Hematopoietic multipotent progenitor cell (in vitro differentiated cells): ENCODE results near the gene SLC8A3. TPM values are rescaled to one million over a fixed set of nuclear protein-coding genes. Genes with fewer than 3 reads are reported as not detected.

ENCODE experiments used
- DNase-seq, 3 donors: peaks; one replicate each; pipeline ENCODE4 v3.0.0-alpha.2; 2011 to 2015; ENCODE audit warnings: low read depth in 2 of 3, low spot score in 2 of 3
- total RNA-seq: library from RNA; depleted of rRNA; stranded (reverse); fragments of >200 nt; gene quantifications from one replicate; pipeline ENCODE4 v1.2.3, GENCODE V29; 2012

The SLC8A3 gene
- total RNA-seq, 1 donor, result 32.6 TPM

GRCh38 chr14:70029296-70030132 lies 159.2 kb downstream of the SLC8A3 start:
- no peak for DNase-seq

DNA sequence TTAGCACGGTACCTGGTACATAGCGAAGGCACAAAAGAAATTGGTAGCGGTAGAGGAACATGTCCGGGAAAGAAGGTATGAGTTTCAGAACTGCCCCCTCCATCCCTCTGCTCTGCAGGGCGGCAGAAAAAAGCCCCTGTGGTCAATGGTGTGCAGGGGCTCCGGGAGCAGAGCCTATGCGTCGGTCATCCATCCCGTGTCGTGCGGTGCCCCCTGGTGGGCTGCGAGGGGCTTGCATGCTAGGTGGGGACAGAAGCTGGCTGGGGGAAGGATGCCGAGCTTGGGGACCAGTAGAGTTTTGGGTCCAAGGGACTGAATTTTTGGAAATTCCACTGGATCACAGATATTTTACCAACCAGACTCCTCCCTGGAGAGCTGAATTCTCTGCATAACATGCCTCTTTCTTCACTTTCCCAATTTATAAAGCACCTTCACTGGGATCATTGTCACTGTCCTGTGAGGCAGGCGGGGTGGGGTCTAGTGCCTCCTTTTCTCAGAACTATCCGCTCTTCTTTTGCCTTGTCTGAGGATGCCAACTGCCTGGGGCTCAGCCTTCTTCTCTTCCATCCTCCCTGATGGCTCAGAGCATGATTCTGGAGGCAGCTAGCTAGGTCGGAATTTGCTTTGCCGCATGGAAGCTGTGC lies 160.8 kb downstream of the SLC8A3 start:
- peak; percentile 16 to 78 (median 50) for DNase-seq

GRCh38 chr14:70023871-70024270 lies 164.9 kb downstream of the SLC8A3 start:
- DNase-seq, result no peak

GRCh38 chr14:70022771-70023445 lies 165.8 kb downstream of the SLC8A3 start:
- no peak for DNase-seq

DNA sequence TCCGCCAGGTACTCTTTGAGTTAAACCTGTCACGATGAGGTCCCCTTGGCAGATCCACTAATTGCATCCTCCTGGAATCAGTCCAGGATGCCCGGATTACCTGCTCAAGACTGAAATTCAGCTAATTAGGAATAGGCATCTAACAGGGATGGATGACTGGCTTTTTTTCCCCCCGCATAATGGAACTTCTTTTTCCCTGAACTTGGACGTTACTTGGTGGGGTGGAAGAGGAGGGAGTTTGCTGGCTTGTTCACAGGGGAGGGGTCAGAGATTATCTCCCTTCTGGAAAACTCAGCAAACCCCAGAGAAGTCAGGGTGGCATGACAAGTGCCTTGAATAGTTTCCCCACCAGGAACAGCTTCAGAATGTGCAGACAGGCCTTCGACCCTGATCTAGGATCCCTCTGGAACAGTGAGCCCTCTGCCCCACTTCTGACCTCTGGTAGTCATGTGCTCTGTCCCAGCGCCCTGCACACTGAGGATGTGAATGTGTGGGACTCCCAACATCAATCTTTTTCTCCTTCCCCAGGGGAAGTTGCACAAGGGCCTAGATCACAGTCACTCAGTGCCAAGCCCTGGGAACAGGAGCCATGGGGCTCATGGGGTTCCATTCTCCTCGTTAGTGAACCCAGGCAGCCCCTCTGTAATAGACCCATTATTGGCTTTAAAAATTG lies 167.1 kb downstream of the SLC8A3 start:
- no peak for DNase-seq

DNA sequence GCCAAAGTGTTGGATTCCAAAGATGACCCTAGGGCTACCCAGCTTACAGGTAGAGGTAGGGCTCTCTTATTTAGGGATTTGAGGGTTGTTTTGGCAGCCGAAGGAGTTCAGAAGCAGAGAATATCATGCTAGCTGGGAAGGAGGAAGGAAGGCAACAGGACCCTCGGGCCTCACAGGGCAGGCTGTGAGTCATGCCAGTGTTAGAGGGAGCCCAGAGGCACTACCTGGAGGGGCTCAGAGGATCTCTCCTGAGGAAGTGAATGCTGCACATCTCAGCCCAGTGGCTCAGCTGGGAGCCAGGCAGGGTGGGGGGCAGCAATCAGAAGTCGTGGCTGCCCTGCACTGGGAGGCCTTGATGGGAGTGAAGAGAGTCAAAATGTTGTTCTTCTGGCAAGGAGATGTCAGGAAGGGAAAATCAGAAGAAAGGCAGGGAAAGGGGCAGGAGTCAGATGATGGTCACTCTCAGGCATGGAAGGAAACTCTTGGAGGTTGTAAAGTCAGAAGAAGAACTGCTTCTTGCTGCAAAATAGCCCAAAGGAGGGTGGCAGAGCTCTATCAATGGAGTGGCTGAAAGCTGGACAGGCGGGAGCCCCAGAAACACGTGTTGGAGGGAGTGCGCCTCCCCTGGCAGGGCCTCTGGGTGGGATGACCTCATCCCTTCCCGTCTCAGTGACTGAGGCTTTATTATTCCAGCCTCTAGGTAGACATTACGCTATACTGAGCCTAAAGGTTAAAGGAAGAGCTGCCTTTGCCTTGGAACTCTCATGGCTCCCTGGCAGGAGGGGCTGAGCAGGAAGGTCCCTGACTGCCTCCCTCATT lies 168.2 kb downstream of the SLC8A3 start:
- DNase-seq, result peak in 2 of 3 donors; percentile 33 to 55

DNA sequence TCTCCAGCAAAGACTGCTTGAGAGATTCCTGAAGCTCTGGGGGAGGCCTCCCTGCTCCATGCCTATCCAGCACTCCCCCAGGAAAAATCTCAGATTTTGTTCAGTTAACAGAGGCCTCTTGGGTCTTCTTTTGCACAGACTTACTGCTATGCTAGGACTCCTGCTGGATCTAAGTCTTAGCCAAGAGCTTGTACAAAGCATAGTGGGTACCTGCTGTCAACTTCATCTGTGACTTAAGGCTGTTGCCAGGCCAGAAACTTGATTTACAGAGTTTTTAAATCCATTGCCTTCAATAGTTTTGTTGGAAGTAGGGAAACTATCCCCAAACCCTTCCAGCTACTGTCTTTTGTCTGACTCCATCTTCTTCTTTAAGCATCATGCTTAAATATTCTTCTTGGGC lies 169.1 kb downstream of the SLC8A3 start:
- no peak for DNase-seq

DNA sequence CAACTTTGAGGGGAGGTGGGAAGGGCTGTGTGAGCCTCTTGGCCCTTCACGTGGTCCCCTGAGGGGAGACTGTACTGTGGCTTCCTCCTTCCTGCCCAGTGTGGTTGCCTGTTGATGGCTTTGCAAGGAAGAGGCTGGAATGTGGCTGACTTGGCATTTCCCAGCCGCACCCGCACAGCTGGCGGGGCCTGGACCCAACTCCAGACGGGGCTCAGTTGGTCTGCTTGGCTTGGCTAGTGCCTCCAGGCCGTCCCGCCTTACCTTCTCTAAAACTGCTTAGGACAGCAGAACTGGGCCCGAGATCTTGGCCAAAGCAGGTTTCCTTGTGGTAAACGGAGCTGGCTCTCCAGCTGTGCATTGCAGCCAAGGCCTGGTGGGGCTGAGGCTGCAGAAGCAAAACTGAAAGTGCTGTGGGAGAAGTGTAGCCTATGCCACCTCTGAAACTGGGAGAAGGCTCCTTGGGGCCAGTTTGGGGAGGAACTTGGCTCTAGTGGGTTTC lies 170.0 kb downstream of the SLC8A3 start:
- DNase-seq, result peak in 2 of 3 donors; percentile 41 to 67

- no peak for DNase-seq
Measured at GRCh38 chr14:70018230-70018629, 170.5 kb downstream of the SLC8A3 start.

- no peak for DNase-seq
Measured at GRCh38 chr14:70014406-70015095, 174.2 kb downstream of the SLC8A3 start.

- DNase-seq, result peak in 1 of 3 donors; percentile 62
Measured at GRCh38 chr14:70013271-70013873, 175.4 kb downstream of the SLC8A3 start.

DNA sequence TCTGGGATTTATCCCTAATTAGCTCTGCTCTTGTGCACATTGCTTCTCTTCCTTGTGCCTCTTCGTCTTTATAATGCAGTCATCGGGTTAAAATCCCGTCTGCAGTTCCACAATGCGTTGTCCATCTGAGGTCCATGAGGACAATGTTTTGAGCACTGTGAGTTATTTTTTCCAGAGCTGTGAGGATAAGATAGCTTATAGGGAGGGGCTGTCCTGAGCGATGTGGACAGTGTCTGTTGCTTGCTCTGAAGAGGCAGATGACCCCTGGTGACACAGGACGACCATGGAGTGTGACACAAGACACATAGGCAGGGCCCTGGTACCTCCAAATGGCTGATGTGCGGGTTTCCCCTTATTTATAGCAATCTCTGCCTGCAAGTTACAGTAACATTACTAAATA lies 177.0 kb downstream of the SLC8A3 start:
- DNase-seq, result no peak

DNA sequence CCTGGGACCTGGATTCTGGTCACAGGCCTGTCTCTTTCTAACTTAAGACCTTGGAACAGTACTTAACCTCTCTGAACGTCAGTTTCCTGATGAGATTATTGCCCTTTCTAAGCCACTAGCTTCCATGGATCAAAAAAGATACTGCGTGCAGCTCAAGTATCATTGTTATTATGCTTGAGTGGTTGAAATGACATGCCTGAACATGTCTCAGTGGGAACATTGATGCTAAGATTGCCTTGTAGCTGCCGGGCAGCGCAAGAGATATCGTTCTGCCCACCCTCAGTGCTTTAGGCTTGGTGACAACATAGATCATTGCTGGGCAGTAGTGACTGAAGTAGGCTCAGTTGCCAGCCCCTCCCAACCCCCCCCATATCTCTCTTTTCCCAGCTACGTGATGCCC lies 177.7 kb downstream of the SLC8A3 start:
- no peak for DNase-seq

- DNase-seq, result no peak
Measured at GRCh38 chr14:70009961-70010360, 178.8 kb downstream of the SLC8A3 start.

DNA sequence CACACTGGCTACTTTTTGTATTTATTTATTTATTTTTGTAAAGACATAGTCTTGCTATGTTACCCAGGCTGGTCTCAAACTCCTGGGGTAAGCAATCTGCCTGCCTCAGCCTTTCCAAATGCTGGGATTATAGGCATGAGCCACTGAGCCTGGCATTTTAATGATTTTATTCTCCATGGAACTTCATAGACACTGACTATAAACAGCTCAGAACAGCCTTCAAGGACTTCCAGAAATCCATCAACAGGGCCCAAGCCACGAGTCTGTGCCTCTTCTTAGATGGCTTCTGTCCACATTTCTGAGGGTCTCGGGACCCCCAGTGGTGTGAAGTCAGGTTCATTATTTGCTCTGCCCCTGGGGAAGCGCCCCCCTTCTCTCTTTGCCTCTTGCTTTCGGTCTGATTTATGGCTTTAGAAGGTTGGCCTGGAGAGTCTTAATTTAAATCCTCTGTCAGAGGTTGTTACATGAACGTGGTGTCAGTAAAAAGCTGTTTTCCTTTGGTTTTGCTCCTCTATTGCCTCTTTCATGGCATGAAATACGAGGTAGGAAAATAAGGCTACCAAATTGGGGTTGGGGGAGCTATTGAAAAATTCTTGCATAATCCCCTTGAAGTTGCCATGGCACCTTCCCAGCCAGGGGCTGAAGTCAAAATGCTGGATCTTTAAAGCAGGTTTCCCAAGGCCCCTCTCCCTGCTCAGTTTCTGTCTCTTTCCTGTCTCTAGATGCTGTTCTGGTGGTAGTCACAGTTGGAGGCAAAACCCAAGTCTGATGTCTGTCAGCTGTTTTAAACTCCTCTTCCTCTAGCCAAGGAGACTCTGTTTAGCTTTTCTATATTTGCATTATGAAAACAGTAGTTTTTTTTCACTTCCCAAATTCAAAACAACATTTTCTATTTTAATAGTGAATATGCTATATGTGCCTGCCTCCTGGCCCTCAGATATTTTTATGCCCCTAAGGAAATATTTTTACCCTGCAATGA lies 180.2 kb downstream of the SLC8A3 start:
- no peak for DNase-seq

DNA sequence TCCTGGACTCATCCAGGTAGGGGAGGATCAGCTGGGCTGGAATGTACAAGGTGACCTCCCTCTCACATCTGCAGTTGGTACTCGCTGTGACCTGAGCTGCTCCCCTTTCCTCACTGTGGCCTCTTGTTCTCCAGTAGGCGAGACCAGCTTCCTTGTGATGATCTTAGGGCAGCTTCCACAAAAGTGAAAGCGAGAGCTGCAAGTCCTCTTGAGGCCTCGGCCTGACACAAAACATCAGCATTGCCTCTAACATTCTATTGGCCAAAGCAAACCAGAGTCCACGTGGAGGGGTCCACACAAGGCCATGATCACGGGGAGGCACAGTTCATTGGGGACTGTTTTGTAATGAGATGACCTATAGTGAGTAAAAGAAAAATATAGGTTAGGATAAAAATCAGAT lies 182.1 kb downstream of the SLC8A3 start:
- DNase-seq, result no peak

DNA sequence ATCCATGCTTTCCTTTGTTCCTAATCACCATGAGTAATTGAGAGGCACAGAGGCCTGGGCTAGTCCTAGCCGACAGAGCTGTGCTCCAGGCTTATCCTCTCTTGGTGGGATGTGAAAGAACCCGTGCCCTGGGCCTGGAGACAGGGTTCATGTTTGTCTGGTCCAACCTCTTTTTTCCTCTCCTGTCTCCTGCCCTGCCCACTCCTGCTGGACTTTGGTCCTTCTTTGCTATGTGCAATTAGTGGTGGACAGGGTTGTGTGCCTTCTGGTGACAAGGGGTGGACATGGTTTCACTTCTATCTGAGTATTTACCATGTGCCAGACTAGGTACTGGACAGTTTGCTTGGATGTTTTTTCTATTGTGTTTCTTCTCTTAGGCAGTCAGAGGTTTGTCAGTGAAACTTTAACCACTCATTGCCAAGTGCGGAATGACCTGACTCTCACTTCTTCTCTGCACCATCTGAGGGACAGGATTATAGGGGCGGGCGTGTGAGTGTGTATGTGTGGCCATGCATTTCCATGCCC lies 183.4 kb downstream of the SLC8A3 start:
- DNase-seq, result no peak

- DNase-seq, result no peak
Measured at GRCh38 chr14:70004791-70005190, 184.0 kb downstream of the SLC8A3 start.
